A549 (cell line): ENCODE results near the gene RAB3B.

Experiments
- CBX2 ChIP-seq: fragments of 200-600 bp; sonication (generic); IDR thresholded peaks from 2 replicates; pipeline ENCODE4 v1.6.1; 2016; ENCODE audit warnings: low read depth, mild to moderate bottlenecking, borderline replicate concordance
- CHD4 ChIP-seq: fragments of 200-600 bp; sonication (generic); IDR thresholded peaks from 2 replicates; pipeline ENCODE4 v1.6.1; 2016; ENCODE audit warnings: antibody characterized with exemption, mild to moderate bottlenecking, borderline replicate concordance
- RAD21 ChIP-seq, 2 experiments: fragments of >200 bp in 1 of 2; sonication (Bioruptor Twin) in 1 of 2; formaldehyde crosslinking in 1 of 2; IDR thresholded peaks in 1 of 2; conservative IDR thresholded peaks in 1 of 2; 2 replicates in 1 of 2; 3 replicates in 1 of 2; pipeline ENCODE4 v1.6.1; 2012 to 2018; ENCODE audit warnings: inconsistent platforms in 1 of 2
- REST ChIP-seq: fragments of 200-600 bp; sonication (generic); IDR thresholded peaks from 2 replicates; pipeline ENCODE4 v1.6.1; 2016; ENCODE audit warnings: antibody characterized with exemption, mild to moderate bottlenecking, moderate library complexity
- TF ChIP-seq, protein P1 (sequence below): fragments of >200 bp; sonication (Bioruptor Twin); formaldehyde crosslinking; IDR thresholded peaks from 3 replicates; pipeline ENCODE4 v1.5.1; 2016

DNA sequence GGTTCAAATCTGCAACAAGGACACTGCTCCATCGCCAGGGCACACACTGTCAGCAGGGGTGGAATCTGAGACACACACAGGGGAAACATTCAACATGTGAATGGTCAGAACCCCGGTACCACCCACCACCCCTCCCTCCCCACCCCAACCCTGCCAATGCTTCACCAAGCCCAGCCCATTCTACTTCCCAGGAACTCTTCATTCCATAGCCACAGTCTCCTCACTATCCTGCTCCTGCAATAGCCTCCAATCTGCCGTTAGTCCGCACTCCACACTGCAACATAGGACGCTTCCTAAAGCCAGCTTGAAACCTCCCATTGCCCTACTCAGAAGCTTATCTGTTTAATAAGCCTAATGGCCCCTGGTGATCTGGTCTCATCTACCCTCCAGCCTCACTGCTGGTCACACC lies 7.5 kb upstream of the RAB3B start:
- no peak for TF ChIP-seq CHD4
- TF ChIP-seq RAD21 (conservative IDR thresholded peaks at IDR 0.05 in 1 of 2, IDR thresholded peaks at IDR 0.05 in 1 of 2), result no peak
- TF ChIP-seq, protein P1, sequence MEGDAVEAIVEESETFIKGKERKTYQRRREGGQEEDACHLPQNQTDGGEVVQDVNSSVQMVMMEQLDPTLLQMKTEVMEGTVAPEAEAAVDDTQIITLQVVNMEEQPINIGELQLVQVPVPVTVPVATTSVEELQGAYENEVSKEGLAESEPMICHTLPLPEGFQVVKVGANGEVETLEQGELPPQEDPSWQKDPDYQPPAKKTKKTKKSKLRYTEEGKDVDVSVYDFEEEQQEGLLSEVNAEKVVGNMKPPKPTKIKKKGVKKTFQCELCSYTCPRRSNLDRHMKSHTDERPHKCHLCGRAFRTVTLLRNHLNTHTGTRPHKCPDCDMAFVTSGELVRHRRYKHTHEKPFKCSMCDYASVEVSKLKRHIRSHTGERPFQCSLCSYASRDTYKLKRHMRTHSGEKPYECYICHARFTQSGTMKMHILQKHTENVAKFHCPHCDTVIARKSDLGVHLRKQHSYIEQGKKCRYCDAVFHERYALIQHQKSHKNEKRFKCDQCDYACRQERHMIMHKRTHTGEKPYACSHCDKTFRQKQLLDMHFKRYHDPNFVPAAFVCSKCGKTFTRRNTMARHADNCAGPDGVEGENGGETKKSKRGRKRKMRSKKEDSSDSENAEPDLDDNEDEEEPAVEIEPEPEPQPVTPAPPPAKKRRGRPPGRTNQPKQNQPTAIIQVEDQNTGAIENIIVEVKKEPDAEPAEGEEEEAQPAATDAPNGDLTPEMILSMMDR, result no peak
- TF ChIP-seq REST, result no peak
- TF ChIP-seq CBX2, result no peak
